Stimulated activated CD4-positive, alpha-beta T cell treated with anti-CD3 and anti-CD28 coated beads, Interleukin-2, amount 100 ng/mL, for 4 hours (primary cell): Measurements from ENCODE around the gene ADORA1.

Experiments used
- DNase-seq: peaks from one replicate; pipeline ENCODE4 v3.0.0-alpha.2; 2020; ENCODE audit warnings: low read depth

ADORA1 gene

GRCh38 chr1:203186446-203187303 is 59.1 kb downstream of the ADORA1 start, which contains the start of gene CHI3L1:
TSS of gene CHI3L1 (minus strand) at chr1:203186704. CDS start at chr1:203186623, 81 bp downstream.
- DNase-seq, result no peak

DNA sequence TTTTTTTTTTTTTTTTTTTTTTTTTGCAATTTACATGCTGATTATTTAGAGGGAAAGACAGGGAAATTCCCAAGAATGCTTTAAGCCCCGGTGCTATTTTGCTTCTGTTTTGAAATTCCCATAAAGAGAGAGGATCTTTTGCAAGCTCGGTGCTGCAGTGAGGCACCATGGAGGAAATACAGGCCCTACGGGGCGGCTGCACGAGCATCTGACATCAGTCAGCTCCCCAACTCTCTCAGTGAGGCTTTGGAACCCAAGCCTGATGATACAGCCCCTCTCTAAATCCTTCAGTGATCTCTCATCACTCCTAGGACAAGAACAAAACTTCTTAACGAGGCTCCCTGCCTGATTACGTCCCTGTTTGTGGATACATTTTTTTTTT is 59.8 kb downstream of the ADORA1 start:
- DNase-seq, result no peak

DNA sequence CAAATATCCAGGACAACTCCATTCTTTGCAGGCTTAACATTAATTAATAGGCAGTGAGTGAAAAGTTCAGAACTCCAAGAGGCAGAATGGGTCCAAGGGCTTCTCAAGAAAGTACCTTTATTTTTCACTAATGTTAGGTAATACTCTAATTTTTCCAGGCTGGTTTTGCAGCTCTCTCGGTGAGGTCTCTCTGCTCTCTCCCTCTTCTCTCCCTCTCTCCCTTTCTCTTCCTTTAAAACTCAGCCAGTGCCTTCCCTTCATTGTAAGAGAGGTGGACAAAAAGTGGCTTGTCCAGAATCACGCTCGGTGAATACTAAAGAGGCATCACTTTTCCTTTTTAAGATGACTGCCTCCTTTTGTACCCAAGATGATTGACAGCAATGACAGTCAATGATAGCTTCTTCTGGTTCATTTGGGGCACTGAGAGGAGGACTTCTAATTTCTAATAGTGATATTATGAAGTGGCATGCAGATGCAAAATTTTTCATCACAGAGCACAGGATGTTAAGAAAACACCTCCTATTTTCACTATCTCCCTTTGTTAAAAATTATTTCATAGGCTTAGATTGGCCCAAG is 60.3 kb downstream of the ADORA1 start:
- DNase-seq, result no peak

DNA sequence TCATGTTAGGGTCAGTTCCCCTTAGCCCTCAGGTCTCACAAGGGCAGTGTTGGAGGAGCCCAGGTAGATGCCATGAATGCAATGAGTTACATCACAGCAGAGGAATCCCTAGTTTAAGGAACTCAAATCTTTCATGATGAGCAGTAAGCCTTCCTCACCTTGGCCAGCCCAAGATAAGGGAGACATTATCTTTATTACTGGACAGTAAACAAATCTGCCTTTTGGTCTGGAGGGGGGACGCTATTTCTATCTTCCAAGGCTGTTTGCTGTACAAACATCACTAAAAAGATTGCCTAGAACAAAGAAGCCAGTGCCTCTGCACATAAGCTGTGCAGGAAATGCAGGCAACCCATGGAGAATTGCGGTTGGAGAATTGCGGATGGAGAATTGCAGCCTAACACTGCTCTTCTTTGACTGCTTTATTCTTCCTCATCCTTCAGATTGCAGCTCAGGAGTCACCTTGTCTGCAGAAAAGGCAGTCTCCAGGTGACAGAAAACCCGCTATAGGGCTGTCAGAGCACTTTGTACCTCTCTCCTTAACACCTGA is 61.2 kb downstream of the ADORA1 start:
- no peak for DNase-seq

- no peak for DNase-seq
Measured at GRCh38 chr1:203189951-203190352, 62.4 kb downstream of the ADORA1 start.

DNA sequence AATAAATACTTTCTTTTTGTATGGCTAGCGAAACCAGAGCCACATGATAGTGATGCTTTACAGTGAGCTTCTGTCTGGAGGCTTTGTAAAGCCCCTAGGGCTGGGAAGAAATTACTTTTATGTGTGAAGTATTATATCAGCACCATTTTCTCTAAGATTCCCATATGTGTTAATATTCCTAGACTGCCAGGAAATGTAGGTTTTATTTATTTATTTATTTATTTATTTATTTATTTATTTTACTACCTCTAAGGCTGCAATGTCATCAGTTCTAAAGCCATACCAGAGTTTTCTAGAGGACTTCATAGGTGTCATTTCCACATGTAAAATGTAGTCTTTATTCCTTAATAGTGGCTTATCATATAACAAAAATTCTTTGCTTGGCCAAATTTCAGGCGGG is 63.4 kb downstream of the ADORA1 start:
- DNase-seq, result no peak

DNA sequence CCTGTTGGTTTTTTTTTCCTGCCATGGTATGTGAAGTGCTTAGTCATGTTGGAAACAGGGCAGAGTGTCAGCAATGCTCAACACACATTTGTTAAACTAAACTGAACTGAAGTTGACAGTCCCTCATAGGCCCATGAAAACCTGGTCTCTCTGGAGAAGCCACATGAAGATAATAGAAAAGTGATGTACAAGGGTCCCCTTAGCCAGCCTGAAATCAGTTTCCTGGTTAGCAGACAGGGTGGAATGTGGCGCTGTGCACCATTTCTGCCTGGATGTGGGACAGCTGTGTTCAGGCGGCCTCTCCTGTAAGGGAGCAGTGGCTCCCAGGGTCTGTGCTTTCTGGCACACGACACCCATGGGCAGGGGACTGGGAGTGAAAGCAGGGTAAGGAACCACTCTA is 68.8 kb downstream of the ADORA1 start:
- DNase-seq, result no peak

GRCh38 chr1:203197625-203198024 is 70.1 kb downstream of the ADORA1 start:
- no peak for DNase-seq

GRCh38 chr1:203199002-203199401 is 71.5 kb downstream of the ADORA1 start:
- no peak for DNase-seq

GRCh38 chr1:203199481-203199815 is 71.9 kb downstream of the ADORA1 start:
- DNase-seq, result no peak

DNA sequence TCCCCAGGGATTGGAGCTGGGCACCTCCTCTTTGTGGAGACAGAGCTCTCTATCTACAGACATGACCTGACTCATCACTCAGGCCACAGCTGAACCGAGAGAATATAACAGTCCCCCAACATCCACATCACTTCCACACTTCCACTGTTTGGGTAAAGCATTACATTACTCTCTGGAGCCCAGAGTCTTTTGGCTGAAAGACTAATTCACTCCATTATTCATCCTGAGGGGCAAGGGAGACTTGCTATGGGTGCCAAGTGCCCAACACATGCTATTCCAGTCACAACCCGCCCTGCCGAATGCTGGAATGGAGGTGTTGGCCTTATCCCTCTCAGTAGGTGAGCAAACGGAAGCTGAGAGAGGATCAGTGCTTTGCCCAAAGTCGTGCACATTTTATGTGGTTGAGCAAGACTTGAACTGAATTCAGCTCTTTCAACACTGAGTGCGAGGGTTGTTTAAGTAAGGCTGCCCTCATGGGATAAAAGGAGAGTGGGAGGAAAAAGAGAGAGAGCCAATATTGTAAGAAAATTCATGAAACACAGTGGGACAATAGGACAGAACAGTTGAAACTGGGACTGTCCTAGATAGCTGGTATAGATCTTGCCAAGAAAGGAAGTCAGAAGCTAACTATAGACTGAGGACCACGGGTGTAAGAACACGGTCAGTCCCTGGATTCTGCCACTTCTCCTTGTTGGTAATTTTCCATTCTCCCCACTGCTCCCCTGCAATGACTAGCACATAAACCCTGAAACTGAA is 72.5 kb downstream of the ADORA1 start:
- DNase-seq, result no peak

DNA sequence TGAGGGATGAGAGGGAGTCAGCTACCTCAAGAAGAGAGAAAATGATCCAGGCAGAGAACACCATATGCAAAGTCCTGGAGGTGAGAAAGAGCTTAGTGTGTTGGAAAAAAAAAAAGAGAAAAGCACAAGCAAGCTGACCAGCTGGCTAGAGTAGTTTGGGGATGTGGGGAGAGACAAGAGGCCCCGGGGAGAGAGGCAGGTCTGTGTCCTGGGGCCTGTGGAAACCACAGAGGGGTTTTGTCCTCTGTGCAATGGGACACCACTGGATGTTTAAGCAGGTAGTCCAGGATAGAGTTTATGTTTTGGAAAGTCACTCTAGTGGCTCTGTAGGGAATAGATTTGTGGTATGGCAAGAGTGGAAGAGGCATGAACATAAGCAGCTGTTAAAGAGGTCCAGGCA is 73.4 kb downstream of the ADORA1 start:
- DNase-seq, result no peak

GRCh38 chr1:203201516-203202205 is 74.1 kb downstream of the ADORA1 start:
- no peak for DNase-seq

GRCh38 chr1:203202431-203203245 is 75.1 kb downstream of the ADORA1 start:
- no peak for DNase-seq

DNA sequence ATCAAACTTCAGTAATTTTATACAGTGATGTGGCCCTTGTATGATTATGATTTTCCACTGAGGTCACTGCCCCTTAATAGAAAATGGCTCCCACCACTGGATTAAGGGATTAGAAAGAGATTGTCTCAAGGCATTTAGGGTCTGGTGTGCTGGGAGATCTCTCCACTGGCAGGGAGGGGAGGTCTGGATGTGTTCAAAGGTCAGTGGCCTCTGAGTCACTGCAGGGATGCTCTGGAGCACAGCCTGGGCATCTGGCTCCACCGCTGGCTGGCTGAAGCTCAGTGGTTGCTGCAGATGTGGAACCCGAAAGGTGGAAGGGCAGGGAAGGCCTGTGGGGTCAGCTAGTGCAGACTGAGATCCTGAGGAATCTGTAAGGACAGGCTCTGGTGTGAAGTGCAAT is 77.2 kb downstream of the ADORA1 start:
- DNase-seq, result no peak

DNA sequence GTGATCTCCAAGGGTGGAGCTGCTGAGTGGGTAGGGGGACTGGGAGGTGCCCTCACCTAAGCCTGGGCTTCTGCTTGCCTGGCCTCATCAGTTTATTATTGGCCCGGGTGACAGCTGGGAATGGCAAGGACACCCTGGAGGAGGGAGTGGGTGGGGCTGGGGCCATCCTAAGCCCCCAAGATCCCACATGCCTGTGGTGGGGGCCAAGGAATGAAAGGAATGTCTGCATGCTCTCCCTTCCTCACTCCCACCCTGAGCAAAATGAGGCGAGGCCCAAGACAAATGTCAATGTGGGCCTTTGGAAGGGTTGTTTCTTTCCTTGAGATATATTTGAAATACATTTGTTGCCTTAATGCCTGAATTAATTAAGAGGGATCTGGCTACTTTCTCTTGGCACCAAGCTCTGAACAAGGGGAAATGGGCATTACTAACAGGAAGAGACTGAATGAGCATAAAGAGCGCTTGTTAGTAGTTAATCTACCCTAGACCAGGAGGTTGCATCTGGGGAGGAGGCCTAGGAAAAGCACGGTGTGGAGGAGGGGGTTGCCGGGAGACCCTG is 78.7 kb downstream of the ADORA1 start:
- DNase-seq, result no peak

DNA sequence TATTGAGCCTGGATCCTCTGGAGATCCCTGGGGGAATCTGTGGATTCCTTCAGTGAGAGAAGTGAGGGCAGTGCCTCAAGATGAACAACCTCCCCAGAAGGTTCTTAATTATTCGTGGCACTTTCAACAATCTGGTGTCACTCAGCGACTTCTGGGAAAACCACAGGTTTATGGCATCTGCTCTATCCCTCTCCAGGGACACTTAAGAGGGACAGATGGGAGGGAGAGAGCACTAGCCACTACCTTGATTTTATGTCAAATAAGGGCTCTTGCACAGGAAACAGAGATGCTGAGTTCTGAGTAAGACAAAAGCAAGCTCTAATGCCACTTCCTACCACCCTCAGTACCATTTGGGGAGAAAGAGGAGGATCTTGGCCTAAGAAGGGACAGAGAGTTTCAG is 80.2 kb downstream of the ADORA1 start:
- no peak for DNase-seq

- no peak for DNase-seq
Measured at GRCh38 chr1:203208181-203208580, 80.7 kb downstream of the ADORA1 start.

DNA sequence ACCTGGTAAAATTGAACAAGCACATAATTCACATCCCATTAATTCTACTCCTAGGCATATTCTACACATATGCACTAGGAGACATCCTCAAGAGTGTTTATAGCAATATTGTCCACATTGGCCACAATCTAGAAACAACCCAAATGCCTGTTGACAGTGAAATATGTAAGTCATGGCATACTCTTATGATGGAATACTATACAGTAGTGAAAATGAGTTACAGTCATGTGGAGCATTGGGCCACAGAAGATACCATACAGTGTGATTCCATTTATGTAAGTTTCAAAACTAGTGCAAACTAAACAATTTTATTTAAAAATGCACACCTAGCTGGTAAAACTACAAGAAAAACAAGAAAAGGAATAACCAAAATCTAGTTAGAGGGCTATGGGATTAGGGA is 82.8 kb downstream of the ADORA1 start:
- no peak for DNase-seq

DNA sequence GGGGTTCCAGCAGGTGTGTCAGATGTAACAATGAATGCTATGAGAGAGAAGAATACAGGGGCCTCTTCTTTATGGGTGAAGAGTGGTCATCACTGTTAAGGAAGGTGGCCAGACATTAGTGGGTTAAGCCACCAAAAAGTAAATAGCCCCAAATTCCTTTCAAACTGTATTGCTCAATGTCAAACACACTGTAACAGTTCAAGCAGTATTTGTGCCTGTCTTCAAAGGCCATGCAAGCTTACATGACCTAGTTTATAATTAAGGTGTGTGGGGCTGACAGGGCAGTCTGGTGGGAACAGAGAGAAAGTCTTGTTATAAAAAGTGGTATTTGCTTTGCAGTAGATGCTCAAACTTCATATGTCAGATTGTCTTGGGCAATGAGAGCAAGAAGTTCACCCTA is 83.5 kb downstream of the ADORA1 start:
- DNase-seq, result no peak

DNA sequence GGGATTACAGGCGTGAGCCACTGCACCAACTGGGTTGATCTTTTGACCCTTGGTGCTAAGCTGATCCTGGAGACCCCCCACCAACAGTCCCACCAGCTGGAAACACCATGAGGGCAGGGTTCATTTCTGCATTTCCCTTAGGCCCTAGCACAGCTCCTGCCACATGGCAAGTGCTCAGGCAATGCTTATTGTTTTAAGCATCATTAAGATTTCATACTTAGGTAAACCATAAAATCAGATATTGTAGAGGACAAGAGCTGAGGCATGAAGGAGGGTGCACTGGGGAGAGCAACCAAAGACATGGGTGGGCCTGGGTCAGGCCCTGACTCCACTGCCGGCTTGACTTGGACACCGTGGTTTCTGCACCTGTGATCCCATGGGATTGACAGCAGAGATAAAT is 84.3 kb downstream of the ADORA1 start:
- DNase-seq, result no peak
